ENCODE measurements around the gene FOXJ2.

FOXJ2 gene

GRCh38 chr12:8050600-8051250 lies 18.2 kb downstream of the FOXJ2 start:
- Histone ChIP-seq H3K4me1 (ENCODE audit: control insufficient read depth in 1 of 2, insufficient read depth in 1 of 2, low read depth in 1 of 2, low read length in 1 of 2) (peaks cover 71 to 83% of the 10 kb centered on the region in 2 experiments), H3K36me3 (peaks cover 35% of the 10 kb centered on the region), H3K27me3 (no peaks in the 10 kb centered on the region), H3K4me3 (ENCODE audit: low read depth in 1 of 2, low read length in 1 of 2) (no peak overlapping the region), H3K9me3 (no peaks in the 10 kb centered on the region), H3K27ac (peak overlapping the region; percentile 91)
- TF ChIP-seq CTCF (IDR thresholded peaks at IDR 0.05) = no peak

GRCh38 chr12:8052679-8053078 lies 20.2 kb downstream of the FOXJ2 start:
- Histone ChIP-seq H3K9me3 (no peaks in the 10 kb centered on the region), H3K36me3 (peaks cover 23% of the 10 kb centered on the region), H3K27me3 (no peaks in the 10 kb centered on the region), H3K4me1 (ENCODE audit: control insufficient read depth in 1 of 2, insufficient read depth in 1 of 2, low read depth in 1 of 2, low read length in 1 of 2) (peaks cover 81 to 92% of the 10 kb centered on the region in 2 experiments), H3K4me3 (ENCODE audit: low read depth in 1 of 2, low read length in 1 of 2) (no peak overlapping the region), H3K27ac (peak overlapping the region; percentile 91)
- TF ChIP-seq CTCF (IDR thresholded peaks at IDR 0.05) = peak; percentile 33

GRCh38 chr12:8054816-8055215 lies 22.3 kb downstream of the FOXJ2 start:
- Histone ChIP-seq H3K27me3 (no peaks in the 10 kb centered on the region), H3K9me3 (no peaks in the 10 kb centered on the region), H3K4me1 (ENCODE audit: control insufficient read depth in 1 of 2, insufficient read depth in 1 of 2, low read depth in 1 of 2, low read length in 1 of 2) (peaks cover 93 to 99% of the 10 kb centered on the region in 2 experiments), H3K4me3 (ENCODE audit: low read depth in 1 of 2, low read length in 1 of 2) (no peak overlapping the region), H3K36me3 (peaks cover 2% of the 10 kb centered on the region), H3K27ac (peak overlapping the region; percentile 91)
- TF ChIP-seq CTCF (IDR thresholded peaks at IDR 0.05) = no peak

GRCh38 chr12:8057306-8057705 lies 24.8 kb downstream of the FOXJ2 start:
- no peak for TF ChIP-seq CTCF (IDR thresholded peaks at IDR 0.05)
- peak overlapping the region in 1 of 2 experiments; percentile 31 for H3K4me3 ChIP-seq (ENCODE audit: low read depth in 1 of 2, low read length in 1 of 2)
- peak overlapping the region; percentile 91 for H3K27ac ChIP-seq
- no peaks in the 10 kb centered on the region for H3K36me3 ChIP-seq
- H3K4me1 ChIP-seq (ENCODE audit: control insufficient read depth in 1 of 2, insufficient read depth in 1 of 2, low read depth in 1 of 2, low read length in 1 of 2) = peaks cover 74 to 90% of the 10 kb centered on the region in 2 experiments
- H3K9me3 ChIP-seq = no peaks in the 10 kb centered on the region
- no peaks in the 10 kb centered on the region for H3K27me3 ChIP-seq

- Histone ChIP-seq H3K36me3 (no peaks in the 10 kb centered on the region), H3K9me3 (no peaks in the 10 kb centered on the region), H3K4me3 (ENCODE audit: low read depth in 1 of 2, low read length in 1 of 2) (peak overlapping the region; percentile 22 to 31), H3K4me1 (ENCODE audit: control insufficient read depth in 1 of 2, insufficient read depth in 1 of 2, low read depth in 1 of 2, low read length in 1 of 2) (peaks cover 69 to 84% of the 10 kb centered on the region in 2 experiments), H3K27ac (peak overlapping the region; percentile 91), H3K27me3 (no peaks in the 10 kb centered on the region)
- no peak for TF ChIP-seq CTCF (IDR thresholded peaks at IDR 0.05)
These were observed 25.3 kb downstream of the FOXJ2 start for GRCh38 chr12:8057839-8058238.
